IPS-NIHi11 (cell line): ENCODE measurements around the gene TTC1.
"Not testable (repeated sequence)": the region's sequence is repeated elsewhere in the genome, so short reads cannot be mapped to it uniquely, and the experiment has no call there.

Experiments used
- DNase-seq: peaks from one replicate; pipeline ENCODE4 v3.0.0; 2012; ENCODE audit warnings: mixed read lengths, low spot score

TTC1 gene

DNA sequence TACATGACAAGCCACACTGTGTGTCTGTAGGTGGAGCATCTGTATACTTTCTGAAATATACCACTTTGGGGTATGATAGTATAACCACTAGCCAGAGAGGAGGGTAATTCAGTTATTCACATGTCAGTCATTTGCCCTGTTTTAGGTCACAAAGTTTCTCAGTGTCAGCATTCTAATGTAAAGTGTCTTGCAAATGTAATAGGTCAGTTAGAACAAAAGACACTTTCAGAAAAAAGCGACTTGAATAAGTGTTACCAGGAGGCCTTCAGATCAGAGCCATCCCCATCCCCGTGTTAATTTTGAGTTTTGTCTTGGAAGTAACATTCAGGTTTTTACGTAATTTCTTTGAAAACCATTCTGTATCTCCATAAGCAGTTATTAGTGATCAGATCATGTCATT lies 33.7 kb downstream of the TTC1 start:
- no peak for DNase-seq

DNA sequence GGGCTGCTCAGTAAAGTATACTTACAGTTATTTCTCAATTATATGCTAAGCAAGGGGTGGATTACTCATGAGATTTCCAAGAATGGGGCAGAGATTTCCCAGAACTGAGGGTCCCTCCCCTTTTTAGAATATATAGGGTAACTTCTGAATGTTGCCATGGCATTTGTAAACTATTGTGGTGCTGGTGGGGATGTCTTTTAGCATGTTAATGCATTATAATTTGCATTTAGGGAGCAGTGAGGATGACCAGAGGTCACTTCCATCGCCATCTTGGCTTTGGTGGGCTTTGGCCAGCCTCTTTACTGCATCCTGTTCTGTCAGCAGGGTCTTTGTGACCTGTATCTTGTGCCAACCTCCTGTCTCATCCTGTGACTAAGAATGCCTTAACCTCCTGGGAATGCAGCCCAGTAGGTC lies 35.5 kb downstream of the TTC1 start:
- no peak for DNase-seq

DNA sequence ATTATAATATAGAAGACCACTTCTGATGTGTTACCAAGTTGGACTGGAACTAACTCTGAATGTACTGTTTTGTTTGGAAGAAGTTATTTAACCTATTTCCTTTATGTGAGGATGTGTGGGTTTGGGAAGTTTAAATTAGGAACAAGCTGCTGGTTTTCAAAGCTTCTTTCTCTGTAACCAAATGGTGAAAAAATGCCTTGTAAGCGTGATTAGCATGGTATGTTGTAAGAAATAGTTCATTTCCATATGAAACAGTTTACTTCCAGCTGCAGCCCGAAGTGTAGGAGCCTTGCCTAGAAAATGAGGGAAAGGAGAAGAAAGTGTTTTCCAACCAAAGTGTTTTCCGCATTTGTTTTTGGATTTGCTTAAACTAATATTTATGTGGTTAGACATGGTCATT lies 36.0 kb downstream of the TTC1 start:
- DNase-seq, result no peak

DNA sequence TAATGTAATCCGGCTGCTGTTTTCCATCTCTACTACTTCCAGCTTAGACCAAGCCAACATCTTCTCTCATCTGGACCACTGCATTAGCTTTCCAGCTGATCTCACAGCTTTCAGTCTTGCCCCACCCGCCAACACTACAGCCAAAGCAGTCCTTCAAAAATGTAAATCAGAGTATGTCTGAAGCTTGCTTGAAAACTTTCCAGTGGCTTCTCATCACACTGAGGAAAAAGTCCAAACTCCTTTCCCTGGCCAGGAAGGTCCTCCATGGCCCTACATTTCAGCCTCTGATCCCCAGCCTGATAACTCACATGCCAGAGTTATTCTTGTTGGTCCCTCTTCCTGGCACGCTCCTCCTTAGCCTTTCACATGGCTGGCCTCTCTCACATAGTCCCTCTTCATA lies 38.5 kb downstream of the TTC1 start:
- DNase-seq, result no peak

DNA sequence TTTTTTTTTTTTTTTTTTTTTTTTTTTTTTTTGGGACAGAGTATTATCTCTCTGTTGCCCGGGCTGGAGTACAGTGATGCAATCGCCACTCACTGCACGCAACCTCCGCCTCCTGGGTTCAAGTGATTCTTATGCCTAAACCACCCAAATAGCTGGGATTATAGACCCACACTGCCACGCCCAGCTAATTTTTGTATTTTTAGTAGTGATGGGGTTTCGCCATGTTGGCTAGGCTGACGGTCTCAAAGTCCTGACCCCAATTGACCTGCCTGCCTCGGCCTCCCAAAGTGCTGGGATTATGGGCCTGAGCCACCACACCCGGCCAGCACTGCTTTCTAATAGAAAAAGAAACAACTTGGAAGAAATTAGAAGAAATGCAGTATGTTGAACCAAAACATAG lies 39.2 kb downstream of the TTC1 start:
- no peak for DNase-seq

DNA sequence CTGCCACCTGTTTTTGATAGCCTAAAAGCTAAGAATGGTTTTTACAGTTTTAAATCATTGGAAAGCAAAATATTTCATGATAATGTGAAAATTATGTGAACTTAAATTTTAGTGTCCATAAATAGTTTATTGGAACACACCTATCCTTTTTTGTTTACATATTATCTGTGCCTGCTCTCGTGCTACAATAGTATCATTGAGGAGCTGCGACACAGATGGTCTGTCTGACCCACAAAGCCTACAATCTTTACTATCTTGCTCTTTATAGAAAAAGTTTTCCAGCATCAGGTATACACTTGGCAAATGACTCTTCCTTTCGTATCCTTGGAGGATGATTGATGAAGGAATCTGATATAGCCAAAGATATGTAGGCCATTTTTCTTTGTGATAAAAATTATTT lies 40.2 kb downstream of the TTC1 start:
- DNase-seq, result no peak

DNA sequence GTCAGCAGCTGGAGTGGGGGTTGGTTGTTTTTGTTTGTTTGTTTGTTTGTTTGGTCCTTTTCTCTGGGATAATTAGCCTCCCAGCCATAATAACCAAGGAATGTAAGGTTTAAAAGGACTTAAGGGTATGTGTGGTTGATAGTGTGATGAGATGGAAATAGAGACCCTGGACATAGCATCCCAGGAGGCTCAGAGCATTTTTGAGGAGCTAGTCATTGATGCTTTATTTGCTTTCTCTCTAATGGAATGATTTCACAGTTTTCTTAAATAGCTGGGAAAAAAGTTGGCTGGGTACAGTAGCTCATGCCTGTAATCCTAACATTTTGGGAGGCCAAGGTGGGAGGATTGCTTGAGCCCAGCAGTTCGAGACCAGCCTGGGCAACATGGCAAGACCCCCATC lies 45.1 kb downstream of the TTC1 start:
- DNase-seq, result no peak

DNA sequence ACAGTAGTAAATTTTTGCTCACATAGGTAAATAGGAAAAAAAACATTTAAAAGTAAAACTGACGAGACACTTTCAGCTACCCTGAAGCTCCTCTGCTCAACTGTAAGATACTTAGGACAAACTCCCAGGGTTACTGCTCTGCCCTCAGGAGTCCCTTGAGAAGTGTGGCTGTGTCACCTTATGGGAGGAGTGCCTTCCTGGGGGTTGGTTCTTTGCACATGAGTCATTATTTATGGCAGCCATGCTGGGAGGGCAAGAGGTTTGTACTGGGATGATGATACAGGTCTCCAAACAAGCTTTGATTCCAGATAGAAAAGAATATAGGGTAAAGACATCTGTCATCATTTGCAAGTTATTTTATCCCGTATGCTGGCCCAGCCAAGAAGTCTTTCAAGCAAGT lies 45.9 kb downstream of the TTC1 start:
- DNase-seq, result no peak

DNA sequence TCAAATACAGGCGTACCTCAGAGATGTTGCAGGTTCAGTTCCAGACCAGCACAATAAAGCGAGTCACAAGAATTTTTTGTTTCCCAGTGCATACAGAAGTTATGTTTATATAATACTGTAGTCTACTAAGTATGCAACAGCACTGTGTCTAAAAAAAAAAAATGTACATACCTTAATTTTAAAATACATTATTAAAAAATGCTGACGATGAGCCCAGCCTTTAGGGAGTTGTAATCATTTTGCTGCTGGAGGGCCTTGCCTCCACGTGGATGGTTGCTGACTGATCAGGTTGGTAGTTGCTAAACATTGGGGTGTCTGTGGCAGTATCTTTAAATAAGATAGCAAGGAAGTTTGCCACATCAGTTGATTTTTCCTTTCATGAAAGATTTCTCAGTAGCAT lies 48.3 kb downstream of the TTC1 start:
- no peak for DNase-seq

DNA sequence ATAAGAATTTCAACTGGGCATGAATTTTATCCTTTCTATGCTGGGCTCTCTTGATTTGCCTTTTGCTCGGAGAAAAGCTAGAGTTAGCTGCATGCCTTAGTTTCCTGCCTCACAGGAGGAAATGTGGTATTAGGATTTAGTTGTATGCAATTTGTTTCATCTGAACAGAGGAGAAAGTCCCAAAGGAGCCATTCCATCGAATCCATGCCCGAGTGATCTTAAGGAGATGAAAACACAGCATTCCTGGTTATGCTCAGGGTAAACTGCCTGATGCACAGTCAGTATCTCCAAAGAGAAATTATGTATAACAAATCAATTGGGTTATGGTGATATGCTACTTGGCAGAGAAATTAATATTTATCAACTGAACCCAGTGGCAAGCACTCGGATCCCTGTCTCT lies 51.1 kb downstream of the TTC1 start:
- no peak for DNase-seq

DNA sequence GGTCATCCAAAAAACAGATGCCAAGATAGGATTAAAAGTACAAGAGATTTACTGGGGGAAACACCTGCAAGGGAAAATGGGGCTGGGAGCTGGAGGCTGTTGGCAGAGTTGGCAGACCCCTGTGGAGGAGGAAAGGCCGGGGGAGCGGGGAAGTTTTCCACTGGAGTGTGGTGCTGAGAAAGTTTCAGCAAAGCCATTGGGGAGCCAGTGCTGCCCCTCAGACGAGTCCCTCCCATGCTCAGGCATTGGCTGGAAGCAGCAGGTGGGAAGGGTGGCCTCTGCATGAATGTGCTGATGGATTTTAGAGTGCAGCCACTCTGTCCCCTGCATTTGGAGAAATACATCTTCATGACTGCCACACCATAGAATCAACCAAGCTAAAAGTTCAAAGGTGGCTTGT lies 52.8 kb downstream of the TTC1 start:
- DNase-seq, result peak; percentile 33

DNA sequence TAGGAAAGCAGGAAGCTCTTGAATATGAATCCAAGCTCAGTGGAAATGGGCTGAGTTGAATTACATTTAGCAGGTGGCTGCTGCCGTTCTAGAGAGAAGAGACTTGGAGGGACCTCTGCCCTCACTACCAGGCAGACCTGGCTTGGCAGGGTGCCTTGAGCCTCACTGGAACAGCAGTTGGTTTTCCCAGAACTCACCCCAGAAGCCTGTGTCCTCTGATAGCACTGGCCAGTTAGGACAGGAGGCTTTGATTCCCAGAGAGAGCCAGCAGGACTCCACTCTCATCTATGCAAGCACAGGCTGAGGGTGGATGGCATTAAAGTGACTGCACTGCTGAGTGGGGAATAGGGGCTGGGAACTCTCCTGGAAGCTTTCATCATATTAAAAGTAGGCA lies 55.5 kb downstream of the TTC1 start:
- DNase-seq, result no peak

DNA sequence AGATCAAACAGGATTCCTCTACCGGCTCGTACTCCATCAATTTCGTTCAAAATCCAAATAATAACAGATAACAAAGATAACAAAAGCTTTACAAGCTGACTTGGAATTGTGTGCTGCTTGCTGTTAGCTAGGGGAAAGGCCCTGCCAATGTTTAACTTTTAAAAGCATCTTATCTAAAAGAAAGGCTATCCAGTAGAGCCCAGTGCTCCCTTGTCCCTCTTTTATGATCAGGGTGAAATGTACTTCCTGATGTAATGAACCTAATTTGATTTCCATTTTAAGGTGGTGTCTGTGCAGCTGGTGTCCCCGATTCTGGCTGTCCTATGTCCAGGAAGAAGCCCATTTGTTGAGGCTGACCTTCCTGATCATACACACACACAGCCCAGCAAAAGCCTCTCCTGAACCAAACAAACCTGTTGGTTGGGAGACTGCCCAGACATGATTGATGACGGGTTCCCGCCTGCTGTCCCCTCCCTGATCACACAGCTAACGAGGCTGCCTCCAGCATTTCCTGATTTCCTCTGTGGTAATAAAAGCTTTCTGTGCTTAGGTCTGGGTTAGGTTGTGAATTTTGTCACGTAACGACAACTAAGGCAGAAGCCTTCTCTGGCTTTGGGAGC lies 56.2 kb downstream of the TTC1 start:
- peak; percentile 49 for DNase-seq

DNA sequence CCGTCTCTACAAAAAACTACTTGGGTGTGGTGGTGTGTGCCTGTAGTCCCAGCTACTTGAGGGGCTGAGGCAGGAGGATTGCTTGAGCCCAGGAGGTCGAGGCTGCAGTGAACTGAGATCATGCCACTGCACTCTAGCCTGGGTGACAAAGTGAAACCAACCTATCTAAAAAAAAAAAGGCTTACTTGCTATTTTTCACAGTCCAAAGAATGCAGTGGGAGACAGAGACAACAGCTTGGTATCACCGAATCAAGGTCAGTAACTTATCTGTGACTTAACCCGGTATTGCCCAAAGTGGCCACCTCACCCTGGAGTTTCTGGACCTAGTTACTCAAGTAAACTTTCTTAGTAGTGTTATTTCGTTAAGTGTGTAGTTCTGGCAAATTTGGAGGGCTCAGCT lies 60.2 kb downstream of the TTC1 start:
- DNase-seq, result not testable (repeated sequence)

DNA sequence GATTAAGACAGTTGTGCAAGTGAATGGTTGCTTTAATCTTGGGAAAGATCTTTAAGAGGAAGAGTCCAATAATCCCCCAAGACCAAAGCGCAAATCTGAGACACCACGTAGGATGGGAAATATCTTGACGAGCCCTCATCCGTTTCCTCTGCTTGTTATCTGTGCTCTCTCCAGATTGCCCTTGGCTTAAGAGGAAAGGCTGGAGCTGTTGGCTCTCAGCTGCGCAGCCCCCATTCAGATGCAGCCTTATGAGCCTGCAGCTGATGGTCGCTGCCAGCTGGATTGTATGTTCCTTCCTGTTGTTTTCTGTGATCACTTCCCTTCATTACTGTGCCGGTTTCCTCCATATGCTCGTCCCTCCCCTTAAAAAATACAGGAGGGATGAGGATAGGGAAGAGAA lies 62.6 kb downstream of the TTC1 start:
- no peak for DNase-seq

DNA sequence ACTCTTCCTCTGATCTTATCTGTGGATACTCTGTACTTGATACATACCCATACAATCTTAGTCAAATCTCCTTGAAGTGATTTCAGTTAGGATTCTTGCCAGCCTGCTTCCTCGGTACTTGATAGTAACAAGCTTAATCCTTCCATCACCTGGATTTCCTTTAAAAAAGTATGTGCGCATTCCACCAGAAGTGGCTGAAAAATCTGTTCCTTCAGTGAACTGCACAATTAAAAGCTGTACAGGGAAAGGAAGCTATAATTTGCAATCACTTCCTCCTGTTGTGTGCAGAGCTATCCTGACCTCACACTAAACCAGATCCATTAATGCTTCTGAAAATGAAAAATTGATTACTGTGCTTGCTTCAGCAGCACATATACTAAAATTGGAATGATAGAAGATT lies 63.0 kb downstream of the TTC1 start:
- no peak for DNase-seq

DNA sequence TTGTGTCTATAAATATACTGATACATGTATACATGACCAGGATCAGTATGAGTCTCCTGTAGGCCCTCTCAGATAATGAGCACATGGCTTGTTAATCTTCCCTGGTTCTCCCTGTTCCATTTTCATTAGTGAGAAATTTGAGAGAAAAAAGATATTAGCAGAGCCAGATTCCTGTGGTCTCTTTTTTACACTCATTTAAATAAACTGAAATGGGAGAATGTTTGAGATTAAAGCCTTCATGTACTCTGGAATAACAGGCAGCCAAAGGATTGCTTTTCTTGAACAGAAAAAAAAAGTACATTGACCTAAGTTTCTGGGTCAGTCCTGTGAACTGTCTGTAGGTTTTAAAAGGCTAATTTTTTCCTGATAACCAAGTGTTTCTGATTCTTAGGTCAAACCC lies 66.1 kb downstream of the TTC1 start:
- DNase-seq, result no peak

DNA sequence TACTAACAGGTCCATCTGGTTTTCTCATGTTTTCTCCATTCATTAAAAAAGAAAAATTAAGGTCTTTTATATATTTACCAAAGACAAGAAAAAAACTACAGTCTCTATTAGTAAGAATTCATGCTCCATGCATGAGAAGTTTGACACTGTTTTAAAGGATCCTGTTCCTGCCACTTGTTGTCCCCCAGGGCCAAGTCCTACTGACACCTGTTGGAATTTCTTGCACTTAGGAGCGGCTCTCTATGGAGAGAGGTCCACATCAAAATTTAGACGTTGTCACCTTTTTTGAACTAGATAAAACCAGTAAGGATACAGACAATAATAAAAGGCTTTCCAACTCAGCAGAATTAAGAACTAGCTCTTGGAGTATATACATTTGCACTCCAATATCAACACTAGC lies 68.1 kb downstream of the TTC1 start:
- DNase-seq, result no peak

DNA sequence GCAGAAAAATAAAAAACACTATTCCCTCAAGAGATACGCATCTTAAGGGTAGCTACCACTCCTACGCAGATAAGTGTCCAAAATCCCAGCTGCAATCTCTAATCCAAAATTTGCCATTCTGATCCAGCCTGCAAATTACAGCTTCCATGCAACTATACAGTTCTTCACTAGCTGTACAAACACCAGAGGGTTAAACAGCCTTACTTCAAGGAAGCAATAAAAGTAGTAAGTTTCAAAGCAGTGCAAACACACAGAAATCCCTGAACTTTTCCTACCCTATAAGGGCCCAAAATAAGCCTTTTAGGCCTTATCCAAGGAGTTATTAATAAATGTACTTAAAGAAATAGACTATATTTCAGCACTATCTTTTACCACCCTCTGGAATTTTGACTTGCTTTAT lies 70.8 kb downstream of the TTC1 start:
- DNase-seq, result no peak

DNA sequence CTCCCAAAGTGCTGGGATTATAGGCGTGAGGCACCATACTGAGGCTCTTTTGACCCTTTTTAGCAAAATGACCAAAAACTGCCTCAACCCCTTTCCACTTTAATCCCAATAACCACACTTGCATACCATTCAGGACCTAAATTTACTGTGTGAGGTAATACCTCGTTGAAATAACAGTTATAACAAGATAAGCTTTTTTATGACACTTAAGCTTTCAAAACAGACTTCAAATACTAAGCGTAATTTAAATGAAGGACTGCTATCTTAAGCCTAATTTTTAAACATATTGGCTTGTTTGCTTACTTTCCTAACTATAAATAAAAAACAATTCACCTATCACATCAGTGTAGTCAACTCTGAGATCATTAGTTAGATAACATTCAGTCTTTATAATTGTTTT lies 72.6 kb downstream of the TTC1 start:
- DNase-seq, result no peak

DNA sequence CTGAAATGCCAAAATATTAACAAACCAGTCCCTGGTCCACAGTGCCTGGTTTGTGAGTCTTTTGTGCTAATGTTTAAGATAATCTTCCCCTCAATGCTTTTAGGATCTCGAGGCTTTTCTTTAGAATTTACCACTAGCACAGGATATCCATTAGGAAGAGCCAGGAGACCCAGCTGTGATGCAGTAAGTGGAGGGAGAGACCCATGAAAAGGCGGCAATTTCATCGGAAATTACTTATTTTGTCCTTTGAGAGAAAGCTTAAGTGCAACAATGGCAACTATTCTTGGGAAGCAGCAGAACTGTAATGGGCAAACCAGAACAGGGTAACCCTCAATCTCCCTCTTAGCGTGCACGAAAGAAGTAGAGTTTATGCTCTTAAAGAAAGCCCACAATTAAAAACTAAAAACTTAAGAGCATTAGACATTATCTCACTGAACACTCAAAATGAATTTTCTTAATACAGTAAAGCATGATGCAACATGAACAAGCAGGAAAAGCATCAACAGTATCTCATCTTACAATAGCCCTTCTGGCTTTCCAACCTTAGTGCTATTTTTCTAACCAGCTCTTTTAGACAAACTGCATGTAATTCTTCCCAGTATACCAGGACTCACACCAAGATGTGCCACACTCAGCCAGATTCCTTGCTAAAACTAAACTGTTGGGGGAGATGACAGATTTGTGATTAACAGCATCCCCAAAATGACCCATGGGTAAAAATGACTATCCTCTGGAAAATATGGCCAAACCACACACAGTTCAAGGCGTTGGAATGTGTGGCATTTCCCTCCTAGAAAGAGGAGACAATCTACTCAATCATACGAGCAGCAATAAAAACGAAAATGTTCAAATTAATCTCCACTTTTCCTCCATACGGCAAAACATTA lies 73.9 kb downstream of the TTC1 start:
- DNase-seq, result no peak

DNA sequence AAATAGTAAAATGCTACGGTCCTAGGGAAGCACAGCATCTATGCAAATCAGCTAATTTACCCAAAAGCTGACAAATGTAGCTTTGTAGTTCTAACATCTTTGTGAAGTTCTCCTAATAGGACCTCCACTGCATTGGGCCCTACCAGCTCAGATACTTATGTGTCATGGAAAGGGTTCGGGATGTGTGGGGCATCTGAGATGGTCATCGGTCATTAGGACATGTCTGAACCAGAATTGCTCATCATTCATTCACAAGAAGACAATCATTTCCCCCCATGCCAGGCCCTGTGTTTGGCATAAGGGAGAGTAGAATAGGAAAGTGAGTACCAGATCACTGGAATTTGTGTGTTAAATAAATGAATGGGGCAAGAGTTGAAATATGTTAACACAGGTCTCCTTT lies 74.6 kb downstream of the TTC1 start:
- DNase-seq, result no peak

DNA sequence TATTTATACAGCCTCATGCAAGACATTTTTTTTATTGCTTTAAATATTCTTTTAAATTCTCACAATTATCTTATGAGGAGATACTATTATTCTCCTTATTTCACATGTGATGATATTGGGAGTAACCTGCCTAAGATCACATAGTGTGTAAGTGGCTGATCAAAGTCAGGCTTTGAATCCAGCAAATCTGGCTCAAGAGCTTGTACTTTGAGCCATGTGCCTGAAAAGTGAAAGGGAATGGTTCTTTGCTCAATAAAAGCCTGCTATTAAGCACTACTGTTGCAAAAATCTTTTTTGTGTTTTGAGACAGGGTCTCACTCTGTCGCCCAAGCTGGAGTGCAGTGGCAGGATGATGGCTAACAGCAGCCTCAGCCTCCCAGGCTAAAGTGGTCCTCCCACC lies 75.2 kb downstream of the TTC1 start:
- no peak for DNase-seq

DNA sequence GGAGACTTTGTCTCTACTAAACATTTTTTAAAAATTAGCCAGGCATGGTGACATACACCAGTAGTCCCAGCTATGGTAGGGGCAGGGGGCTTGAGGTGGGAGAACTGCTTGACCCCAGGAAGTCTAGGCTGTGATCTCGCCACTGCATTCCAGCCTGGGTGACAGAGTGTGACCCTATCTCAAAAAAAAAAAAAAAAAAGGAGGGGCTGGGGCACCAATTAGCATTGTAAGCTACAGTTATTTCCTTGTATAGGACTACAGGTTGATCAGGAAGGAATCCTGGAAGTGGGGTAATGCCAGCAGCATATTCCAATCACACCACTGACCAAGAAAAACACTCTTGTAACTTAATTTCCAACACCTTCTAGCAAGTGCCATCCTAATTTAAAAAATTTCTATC lies 78.3 kb downstream of the TTC1 start:
- no peak for DNase-seq
